NCI-H1694 treated with DMSO at 0.1 percent for 48 hours (cell line): ENCODE data around the gene ASIC2.
A peak's percentile ranks its signal among the peaks of the same experiment; 100 is the strongest.

Experiments
- DNase-seq: peaks from one replicate; lab custom pipeline; 2025; lab: John Stamatoyannopoulos, UW

Gene ASIC2

DNA sequence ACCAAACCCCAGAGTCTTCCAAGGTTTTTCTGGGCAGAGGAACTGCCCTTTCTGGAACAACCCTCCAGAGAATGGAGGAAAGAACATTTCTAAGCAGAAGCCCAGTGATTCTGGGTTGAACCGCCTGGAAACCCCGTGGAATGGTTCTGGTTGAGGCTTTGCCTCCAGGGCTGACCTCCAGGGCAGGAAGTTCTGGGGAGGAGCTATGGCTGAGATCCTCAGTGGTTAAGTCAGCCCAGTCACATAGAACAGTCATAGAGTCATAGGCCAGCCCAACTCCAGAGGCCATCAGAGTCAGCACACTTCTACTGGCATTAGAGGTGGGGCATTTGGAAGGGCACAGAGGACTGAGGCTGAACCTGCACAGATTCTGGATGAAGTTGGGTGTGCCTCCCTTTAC, 235.5 kb downstream of the ASIC2 start:
- DNase-seq, result no peak

DNA sequence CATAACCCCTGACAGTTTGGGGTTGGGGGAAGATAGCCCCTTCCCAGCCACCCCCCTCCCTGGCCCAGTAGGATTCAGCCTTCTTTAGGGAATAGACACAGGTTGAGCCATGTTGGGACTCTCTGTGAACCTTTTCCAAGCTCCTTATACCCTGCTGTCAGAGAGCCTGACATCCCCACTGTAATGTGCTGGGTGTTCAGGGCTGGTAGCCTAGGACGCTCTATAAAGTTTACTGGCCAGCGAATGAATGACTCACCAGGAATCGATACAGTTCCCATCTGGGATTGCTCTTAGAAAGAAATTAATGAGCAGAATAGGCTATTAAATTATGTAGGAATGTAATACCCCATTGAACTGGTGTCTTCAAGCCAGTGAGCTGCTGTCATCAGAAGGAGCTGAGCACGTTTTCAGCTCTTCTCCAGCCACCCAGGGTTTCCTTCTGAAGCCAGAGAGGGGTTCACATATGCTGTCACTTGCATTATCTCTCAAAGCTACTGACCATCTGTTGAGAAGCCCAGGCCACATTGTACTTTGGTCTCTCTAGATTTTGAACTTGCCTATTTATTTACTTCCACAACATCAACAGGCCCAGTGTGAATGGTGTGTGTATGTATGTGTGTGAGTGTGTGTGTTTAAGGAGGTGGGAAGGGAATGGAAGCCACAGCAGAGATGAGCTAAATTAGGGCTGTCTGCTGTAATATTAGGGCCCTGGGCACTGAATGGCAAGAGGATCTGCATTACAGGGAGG, 236.5 kb downstream of the ASIC2 start:
- no peak for DNase-seq

DNA sequence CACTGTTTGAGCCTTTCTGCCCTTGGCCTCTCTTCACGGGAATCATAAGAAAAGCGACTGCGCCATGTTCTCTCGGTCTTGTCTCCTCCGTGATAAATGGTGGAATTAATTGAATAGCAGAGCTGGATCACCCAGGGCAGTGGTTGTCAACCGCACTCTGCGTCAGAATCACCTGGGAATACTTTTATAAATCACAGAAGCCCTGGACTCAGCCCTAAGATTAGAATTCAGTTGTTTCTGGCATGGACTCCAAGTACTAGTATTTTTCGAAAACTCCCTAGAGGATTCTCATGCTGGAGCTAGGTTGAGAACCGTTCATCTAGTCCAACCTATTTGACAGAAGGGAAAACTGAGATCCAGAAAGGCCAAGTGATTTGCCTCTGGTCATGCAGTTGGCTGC, 237.3 kb downstream of the ASIC2 start:
- DNase-seq, result no peak

DNA sequence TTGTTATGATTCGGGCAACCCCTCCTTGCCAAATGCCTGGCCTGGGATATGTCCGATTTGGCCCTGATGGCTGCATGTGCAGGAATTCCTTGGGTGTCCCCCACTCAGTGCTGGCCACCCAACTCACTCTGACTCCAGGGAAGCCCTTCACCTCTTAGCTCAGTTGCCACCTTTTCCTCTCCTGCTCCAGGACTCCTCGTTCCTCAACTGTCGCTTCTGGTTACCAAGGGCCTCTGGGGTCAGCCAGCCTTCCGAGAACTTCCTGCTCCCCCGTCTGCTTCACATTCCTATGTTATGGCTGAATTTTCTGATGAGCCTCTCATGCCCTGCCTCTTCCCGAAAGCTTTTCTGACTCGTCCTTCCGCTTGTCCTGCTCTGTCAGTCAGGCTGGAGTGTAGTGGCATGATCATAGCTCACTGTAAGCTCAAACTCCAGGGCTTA, 237.9 kb downstream of the ASIC2 start:
- DNase-seq, result no peak

DNA sequence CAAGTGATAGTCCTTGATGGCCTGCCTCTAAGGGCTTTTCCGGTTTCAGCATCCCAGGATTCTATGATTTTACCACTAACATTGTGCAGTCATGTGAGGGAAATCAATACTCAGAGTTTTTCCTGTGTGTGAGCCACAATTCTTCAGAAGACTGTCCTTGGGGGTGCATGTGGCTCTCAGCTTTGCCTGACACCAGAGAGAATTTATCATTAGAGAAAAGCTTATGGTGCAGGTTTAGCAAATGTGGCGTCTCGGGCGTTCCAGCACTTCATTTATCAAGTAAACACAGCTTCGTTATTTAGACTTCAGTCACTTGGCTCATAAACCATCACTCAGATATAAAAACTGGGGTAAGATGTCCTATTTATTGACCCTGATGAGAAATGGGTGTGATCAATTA, 238.7 kb downstream of the ASIC2 start:
- no peak for DNase-seq

DNA sequence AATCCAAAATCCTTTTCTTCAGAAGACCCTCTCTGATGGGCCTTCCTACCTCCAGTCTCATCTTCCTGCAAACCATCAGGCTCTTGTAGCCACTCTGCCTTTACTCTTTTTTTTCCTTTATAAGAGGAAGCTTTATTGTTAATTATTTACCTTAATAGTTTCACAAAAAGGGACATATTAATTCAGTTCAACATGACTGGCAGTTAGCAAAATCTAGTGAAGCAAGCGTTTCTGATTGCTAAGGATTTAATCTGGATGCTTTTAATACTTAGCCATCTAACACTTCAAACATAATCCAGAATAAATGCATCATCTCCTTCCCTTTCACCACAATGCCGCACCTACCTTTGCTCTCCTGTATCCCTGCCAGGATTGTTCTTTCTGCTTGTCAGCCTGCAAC, 239.4 kb downstream of the ASIC2 start:
- no peak for DNase-seq

DNA sequence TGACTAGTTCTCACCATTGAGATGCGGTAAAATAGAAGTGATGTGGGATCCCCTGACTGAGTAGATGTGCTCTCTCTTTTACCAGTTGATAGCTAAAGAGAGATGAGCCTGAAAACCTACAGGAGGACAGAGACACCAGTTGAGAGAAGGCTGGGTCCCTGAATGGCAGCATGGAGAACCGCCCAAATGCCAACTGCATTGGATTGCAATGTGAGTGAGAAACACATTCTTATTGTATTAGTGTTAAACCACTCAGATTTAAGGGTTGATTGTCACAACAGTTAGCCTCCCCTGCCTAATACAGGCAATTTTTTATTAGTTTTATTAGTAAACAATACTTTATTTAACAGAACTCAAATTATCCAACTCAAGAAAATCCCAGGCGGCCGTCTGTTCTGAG, 240.2 kb downstream of the ASIC2 start:
- DNase-seq, result no peak

DNA sequence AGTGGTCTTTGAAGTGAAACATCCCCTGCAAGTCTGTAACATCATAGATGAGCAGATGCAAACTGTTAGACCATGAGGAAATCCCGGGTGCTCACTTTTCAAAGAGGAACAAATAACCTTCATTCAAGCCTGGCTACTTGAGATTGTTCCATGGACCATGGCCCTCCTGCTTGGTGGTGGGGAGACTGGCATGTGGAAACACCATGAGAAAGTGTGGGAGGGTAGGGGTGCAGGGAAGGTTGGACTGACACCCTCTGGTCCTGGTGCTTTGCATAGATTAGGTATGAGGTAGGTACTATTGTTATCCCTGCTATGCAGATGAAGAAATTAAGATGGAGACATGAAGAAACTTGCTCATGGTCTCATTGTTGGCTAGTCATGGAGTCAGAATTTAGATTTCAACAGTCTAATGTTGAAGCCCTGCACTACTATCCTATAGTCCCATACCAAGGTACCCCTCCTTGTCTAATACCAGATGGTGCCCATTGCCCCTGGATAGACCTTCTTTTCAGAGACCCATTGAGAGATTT, 242.4 kb downstream of the ASIC2 start:
- no peak for DNase-seq

DNA sequence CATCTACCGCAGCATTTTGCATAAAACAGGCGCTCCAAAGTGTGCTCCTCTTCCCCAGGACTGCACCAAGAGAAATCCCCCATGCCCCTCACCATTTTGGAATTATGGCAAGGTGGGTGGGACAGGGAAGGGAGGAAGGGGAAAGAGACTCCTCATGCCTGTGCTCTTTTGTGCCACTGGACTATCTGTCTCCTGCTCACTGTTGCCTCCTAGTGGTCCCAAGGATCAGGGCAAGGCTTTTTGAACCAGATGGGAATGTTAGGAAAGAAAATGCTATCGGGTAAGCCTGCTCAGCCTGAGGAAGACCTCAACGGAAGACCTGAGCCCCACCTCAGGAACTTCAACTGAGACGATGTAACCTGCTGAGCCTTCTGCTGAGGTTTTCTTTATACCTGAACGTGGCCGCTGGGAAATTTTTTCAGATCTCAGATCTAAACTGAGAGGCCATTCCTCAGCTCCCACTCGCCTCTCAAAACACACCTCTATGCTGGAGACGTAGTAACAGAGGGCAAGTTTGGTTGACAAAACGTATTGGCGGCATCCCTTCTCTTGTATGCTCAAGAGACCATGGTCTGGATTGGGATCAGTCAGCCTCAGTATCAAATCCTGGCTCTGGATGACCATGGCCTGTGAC, 243.2 kb downstream of the ASIC2 start:
- peak; percentile 45 for DNase-seq

DNA sequence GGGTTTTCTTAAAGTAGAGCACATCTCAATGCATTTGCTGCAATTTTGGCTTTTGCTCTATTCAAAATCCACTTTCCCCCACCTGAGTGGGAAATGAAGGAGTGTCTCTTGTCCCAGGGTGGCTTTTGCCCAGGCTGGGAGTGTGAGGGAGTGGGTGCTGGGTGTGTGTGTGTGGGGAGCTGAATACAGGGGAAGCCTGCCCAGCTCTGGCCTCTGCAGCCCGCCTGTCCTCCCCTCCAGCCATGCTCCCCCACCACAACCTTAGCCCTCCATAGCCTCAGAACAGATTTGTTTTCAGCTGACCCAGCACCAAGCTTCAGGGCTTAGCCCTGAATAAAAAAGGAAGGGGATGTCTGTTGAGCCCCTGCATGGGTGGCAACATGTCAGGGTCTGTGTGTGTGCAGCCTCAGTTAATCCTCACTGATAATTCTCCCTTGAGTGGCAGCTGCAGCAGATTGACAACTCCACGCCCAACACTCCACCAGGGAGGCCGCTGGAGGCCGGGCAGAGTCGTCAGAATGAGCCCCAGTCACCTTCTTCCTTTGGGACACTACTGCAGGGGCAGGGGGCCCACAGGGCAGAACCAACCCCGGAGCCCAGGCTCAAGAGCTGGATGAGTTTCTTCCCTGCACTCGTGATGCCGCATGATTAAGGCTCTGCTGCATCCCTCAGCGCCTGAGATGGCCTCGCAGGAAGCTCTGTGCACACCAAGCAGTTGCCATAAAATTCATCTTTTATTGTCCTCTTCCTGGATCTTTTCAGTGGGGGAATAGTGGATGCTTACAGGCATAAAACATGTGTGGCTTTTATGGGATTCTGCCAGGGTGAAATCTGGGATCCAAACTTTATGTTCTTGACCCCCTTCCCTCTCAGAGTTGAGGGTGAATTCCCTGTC, 246.5 kb downstream of the ASIC2 start:
- DNase-seq, result no peak

DNA sequence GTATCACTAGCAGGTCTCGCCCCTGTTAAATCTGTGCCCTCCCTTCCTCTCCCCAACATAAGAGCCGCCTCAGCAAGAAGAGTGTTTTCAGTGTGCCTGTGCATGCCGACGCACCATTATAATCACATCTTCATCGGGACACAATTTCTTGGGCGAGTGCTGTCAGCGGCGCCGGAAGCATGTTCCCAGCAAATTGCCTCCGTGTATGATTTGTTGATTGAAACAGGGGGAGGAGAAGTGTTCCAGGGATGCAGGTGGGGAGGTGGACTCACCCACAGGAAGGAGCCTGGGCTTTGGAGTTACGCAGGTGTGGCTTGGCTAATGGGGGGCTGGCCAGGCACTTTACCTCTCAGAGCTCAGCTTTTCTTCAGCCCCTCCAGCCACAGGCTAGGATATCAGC, 247.9 kb downstream of the ASIC2 start:
- DNase-seq, result no peak

DNA sequence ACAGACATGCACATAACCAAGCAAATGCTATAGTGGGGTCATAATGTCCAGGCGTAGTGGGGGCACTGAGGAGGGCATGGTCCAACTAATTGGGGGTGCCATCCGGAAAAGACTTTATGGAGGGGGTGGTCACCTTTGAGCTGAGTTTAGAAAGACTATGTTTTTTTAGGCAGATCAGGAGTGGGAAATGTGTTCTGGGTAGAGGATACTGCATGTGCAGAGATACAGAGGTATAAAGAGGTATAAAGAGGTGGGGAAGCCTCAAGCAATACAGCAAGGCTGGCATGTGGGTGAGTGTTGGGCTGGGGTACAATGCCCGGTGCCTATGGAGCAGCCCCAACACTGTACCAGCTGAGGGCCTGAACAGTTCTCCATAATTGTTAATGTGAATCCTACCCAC, 248.3 kb downstream of the ASIC2 start:
- no peak for DNase-seq

DNA sequence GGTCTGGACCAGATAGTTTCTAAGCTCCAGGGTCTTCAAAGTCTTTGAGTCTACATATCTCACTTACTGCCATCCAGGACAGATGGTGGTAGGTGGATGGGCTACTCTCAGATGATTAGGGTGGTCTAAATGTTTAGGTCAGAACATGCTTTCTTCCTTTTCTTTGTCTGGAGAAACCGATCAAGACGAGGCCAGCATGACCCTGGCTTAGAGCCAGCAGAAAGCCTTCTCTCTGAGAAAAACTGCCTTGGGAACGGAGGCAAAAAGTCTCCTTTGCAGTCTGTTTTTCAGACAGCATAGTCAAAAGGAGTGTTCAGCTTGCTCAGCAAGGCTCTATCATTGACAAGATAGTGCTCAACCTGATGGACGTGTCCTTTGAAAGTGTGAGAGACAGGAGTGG, 252.6 kb downstream of the ASIC2 start:
- no peak for DNase-seq

DNA sequence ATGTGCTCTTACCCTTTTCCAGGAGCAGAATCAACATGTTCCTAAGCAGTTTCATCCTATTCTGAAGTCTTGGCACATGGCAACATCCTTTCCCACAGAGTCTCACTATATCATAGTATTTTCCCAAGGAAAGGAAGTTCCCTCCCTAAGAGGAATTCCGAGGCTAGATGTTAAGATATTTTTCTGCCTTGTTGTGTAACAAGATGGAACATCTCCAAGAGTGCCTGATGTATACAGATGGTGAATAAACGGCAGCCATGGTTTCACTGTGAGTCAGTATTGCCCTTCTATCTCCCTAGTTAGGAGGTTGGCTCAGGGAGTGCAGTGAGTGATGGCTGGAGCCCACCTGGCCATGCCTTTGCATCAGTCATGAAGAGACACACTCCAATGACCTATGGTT, 253.2 kb downstream of the ASIC2 start:
- DNase-seq, result no peak

DNA sequence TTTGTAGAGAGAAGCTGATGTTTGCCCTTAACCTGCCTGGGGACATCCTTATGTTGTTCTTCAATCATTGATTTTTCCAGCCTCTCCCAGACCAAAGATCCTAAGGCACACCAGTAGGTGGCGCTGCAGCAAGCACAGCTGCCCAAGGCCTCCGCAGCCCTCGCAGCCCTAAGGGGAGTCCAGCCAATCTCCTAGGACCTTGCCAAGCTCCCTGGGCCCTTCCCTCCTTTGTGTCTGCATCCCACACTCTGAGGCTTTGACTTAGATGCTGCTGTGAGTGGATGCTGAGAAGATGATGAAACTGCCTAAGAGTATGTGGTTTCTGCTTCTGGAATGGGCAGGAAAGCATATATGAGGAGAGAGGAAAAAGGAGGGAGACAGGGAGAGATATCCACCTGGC, 254.4 kb downstream of the ASIC2 start:
- no peak for DNase-seq

DNA sequence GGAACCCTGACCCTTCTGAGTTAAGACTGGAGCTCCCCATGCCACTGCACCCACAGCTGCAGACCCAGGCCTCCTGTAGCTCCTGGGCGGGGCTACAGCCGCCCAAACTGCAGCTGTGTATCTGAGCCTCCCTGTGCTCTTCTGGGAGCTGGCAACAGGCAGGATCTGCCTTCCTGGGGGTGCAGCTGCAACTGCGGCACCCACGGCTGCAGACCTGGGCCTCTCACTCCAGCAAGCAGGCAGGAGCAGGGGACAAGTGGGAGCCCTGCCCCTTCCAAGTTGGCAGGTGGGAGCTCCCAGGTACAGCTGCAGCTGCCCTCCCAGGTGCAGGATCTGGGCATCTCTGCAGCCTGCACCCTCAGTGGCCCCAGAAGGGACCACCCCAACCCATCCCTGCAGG, 259.9 kb downstream of the ASIC2 start:
- no peak for DNase-seq

DNA sequence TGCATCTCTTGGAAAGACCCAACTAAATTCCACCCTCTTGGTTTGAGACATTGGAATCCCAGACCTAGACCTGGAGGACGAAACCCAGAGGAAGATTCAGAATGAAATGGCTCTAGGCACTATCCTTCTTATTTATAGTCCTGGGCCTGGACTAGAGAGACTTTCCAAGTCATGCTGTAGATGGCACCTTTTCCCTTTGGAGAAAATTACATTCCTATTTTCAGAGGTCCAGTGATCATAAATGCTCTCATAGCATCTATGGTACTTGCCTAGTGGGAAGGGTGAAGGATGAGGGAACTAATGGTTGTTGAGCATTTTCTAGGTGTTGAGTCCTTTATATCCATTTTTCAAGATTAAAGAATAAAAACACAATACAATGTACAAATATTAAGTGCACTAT, 264.3 kb downstream of the ASIC2 start:
- no peak for DNase-seq

DNA sequence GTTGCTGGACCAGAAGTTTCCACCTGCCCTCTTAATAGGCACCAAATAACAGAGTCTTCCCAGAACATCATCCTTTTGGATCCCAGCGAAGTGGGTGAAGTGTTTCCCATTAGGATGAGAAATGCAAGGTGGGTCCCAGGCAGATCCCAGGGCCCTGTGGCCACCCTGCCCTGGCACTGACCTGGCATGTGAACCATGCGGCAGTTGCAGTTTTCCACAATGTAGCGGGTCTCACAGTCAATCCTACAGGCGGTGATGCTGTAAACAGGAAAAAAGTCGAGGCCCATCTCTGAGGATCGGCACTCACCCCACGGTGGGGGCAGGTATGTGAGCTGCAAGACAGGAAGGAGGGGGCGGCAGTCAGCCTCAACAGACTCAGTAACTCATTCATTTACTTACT, 265.0 kb downstream of the ASIC2 start:
- DNase-seq, result no peak

DNA sequence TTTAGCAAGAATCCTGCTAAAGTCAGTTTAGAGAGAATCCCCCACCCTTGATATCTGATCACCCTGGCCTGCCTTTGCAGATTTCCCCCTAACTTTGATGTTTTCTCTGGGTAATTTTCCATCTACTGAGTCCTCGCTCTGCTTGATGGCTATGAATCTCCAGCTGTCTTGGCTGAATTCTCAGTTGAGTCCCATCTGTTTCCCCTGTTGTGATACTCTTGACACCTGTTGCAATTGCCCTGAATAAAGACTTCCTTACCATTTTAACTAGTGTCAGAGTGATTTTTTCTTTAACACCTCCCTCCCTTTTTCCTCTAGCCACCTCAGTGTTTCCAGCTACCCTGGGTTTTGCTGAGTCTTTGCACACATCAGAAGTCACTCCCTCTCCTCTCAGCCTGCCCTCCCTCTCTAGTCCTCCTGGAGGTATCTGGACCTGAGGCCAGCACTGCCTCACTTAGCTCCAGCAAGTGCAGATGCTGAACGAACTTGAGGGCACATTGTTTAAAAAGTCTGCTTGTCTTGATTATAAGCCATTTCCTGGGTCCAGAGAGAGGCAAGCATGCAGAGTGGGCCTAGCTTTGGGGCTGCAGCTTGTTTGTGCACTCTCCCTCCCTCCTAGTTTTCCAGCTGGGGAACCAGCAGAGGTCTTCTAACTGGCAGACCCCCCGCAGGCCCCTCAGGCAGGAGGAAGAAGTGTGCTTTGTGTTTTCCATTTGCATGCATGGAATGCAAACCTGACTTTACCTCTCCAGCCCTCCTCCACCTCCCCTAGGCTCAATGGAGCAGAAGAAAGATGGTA, 268.2 kb downstream of the ASIC2 start:
- DNase-seq, result no peak

DNA sequence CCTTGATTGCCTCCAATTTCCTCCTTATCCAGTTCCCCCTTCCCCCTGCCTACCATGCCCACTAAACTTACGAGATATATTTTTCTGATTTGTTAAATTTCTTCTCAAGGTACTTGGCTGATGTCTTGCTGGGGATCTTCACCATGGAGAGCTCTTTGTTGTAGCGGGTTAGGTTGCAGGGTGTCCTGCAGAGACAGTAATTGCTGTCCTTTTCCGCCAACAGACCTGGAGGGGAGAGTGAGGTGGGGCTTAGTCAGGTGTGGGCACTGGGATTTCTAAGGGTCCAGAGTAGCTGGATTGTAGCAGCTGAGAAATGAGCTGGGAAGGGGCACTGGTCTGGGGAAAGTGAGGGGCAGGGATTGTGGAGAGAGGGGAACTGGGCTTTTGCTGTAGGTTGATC, 269.3 kb downstream of the ASIC2 start:
- no peak for DNase-seq

DNA sequence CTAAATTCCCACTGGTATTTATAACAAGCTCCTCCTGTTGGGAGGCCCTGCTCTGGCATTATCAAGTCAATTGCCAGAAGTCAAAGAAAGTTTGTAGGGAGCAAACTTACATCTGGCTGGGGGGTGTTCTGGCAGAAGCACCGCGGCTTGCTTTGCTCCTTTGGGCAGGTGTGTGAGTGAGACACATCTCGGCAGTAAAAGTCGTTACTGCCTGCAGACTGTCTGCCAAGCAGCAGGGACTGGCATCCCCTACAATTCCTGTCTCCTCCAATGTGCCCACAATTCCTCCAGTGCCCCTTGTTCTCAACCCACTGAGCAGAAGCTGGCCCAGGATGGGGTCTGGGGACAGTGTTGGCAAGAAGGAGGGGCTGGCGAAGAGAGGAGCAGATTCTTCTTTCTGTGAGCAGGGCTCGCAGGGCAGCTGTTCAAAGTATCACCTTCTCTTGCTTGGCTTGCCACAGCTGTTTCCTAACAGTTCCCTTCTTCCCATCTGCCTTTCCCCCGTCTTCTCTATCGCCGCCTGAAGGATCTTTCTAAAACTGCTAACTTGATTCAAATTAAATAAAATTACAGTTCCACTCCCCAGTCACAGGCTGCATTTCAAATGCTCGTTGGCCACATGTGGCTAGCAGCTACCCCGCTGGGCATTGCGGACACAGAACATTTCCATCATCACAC, 271.2 kb downstream of the ASIC2 start:
- DNase-seq, result no peak
